Measurements from ENCODE around the gene COL11A2.

GRCh38 chr6:33199687-33200218, 7.5 kb upstream of the COL11A2 start:
- TF ChIP-seq CTCF (IDR thresholded peaks at IDR 0.05; ENCODE audit: borderline replicate concordance, extremely low read depth, low read length, poor library complexity, severe bottlenecking), result no peak
- TF ChIP-seq EZH2 (IDR thresholded peaks at IDR 0.05; ENCODE audit: borderline replicate concordance, low read depth, low read length, severe bottlenecking), result no peak

Measured in DND-41 (cell line).